ENCODE data around the gene OR5V1. TPM values are rescaled to one million over a fixed set of nuclear protein-coding genes. Genes with fewer than 3 reads are reported as not detected.

Gene OR5V1
- not detected in 2 replicates for total RNA-seq (ENCODE audit: low replicate concordance)
- long read RNA-seq, result 0 reads

DNA sequence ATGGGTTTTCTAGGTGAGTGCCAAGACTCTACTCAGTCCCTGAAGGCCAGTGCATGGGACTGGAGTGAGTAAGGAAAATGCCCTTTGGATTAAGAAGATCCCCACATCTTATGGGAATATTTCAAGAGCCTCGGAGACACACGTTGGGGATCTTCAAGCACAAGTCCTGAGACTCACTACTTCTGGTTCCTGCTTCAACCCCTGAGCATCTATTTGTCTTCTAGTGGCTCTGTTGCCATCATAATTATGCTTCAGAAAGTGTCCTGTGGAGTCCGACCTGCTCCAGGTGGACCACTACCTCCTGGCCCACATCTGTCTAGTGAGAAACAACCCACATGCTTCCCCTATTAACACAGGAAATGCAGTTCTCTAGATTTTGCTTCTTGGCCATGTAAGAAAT, at the start of gene OR5V1:
Gene OR5V1 (minus strand): TSS at position 101 of the 400 bp plus-strand sequence. CDS start 12,670 bp downstream, outside the sequence.
- H3K27me3 Mint-ChIP-seq, result peaks cover 16% of the 10 kb centered on the region
- H3K4me3 Mint-ChIP-seq, result no peak within 1 kb of the TSS
- no peaks in the 10 kb centered on the region for H3K4me1 Mint-ChIP-seq (ENCODE audit: unreplicated experiment)
- H3K9me3 Mint-ChIP-seq, result no peaks in the 10 kb centered on the region
- no peak within 1 kb of the TSS for H3K27ac Mint-ChIP-seq
- no peak for DNase-seq (ENCODE audit: extremely low spot score, unreplicated experiment)
- no peaks in the 10 kb centered on the region for H3K36me3 Mint-ChIP-seq
- TF ChIP-seq, protein P1, sequence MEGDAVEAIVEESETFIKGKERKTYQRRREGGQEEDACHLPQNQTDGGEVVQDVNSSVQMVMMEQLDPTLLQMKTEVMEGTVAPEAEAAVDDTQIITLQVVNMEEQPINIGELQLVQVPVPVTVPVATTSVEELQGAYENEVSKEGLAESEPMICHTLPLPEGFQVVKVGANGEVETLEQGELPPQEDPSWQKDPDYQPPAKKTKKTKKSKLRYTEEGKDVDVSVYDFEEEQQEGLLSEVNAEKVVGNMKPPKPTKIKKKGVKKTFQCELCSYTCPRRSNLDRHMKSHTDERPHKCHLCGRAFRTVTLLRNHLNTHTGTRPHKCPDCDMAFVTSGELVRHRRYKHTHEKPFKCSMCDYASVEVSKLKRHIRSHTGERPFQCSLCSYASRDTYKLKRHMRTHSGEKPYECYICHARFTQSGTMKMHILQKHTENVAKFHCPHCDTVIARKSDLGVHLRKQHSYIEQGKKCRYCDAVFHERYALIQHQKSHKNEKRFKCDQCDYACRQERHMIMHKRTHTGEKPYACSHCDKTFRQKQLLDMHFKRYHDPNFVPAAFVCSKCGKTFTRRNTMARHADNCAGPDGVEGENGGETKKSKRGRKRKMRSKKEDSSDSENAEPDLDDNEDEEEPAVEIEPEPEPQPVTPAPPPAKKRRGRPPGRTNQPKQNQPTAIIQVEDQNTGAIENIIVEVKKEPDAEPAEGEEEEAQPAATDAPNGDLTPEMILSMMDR (conservative IDR thresholded peaks at IDR 0.05), result no peak

DNA sequence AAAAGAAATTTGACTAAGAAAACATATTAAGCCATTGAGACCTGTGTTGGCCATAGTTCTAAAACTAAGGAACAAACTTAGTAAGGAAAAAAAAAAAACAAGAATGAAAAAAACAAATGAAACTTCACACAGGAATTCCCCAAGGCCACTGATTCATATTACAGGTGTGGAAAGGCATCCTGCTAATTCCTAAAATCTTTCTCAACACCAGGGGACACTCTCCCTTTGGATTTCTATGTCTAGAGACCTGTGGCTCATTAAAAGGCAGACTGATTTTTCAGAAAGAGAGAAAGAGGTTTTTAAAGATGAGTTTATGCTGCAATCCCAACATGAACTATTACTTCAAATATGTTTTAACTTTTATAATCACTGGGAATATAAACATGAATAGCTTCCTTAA, 45.9 kb upstream of the OR5V1 start, which contains the start of gene OR12D1:
Gene OR12D1 (plus strand): TSS at position 341 of the 400 bp plus-strand sequence.
- TF ChIP-seq, protein P1 (conservative IDR thresholded peaks at IDR 0.05), result peak; percentile 17
- Mint-ChIP-seq H3K9me3 (peaks cover 7% of the 10 kb centered on the region), H3K27me3 (peaks cover 22% of the 10 kb centered on the region), H3K36me3 (no peaks in the 10 kb centered on the region), H3K27ac (no peak within 1 kb of the TSS), H3K4me1 (ENCODE audit: unreplicated experiment) (no peaks in the 10 kb centered on the region), H3K4me3 (no peak within 1 kb of the TSS)
- no peak for DNase-seq (ENCODE audit: extremely low spot score, unreplicated experiment)

DNA sequence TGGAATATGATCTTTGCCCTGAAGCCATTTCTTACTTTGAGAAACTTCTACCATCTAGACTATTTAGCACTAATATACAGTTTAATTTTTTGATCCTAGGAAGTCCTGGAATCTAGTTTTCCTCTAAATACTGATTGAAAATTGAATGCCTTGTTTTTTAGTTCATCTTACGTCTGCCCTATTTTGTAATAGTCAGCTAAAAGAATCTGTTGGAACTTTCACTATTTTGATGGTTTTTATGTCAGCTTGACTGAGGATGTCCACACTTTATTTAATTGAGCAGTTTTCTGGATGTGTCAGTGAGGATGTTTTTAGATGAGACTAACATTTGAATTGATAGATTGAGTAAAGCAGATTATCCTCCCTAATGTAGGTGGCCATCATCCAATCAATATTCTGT, 35.1 kb upstream of the OR5V1 start:
- Mint-ChIP-seq H3K27ac (no peak overlapping the region), H3K4me1 (ENCODE audit: unreplicated experiment) (no peaks in the 10 kb centered on the region), H3K9me3 (no peaks in the 10 kb centered on the region), H3K27me3 (peaks cover 10% of the 10 kb centered on the region), H3K4me3 (no peak overlapping the region), H3K36me3 (no peaks in the 10 kb centered on the region)
- DNase-seq (ENCODE audit: extremely low spot score, unreplicated experiment), result no peak
- TF ChIP-seq, protein P1 (conservative IDR thresholded peaks at IDR 0.05), result no peak

DNA sequence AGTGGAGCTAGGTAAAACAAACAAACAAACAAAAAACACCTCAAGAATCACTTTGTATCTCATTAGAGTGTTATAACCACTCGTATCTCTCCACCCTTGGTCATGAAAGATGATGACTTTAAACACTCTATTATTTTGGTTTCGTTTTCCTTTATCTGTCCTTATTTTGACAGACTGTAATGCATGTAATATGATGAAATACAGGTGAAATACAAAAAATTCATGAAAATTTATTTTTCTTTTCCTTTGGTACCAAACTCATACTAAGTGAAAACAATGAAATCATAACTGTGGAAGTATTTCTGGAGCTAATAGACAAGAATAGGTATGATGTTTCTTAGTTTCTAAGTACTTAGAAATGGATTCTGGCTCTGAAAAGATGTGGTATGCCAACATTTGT, 30.9 kb upstream of the OR5V1 start:
- no peaks in the 10 kb centered on the region for H3K36me3 Mint-ChIP-seq
- peaks cover 23% of the 10 kb centered on the region for H3K27me3 Mint-ChIP-seq
- no peaks in the 10 kb centered on the region for H3K9me3 Mint-ChIP-seq
- TF ChIP-seq, protein P1 (conservative IDR thresholded peaks at IDR 0.05), result no peak
- no peaks in the 10 kb centered on the region for H3K4me1 Mint-ChIP-seq (ENCODE audit: unreplicated experiment)
- H3K27ac Mint-ChIP-seq, result no peak overlapping the region
- no peak for DNase-seq (ENCODE audit: extremely low spot score, unreplicated experiment)
- H3K4me3 Mint-ChIP-seq, result no peak overlapping the region

DNA sequence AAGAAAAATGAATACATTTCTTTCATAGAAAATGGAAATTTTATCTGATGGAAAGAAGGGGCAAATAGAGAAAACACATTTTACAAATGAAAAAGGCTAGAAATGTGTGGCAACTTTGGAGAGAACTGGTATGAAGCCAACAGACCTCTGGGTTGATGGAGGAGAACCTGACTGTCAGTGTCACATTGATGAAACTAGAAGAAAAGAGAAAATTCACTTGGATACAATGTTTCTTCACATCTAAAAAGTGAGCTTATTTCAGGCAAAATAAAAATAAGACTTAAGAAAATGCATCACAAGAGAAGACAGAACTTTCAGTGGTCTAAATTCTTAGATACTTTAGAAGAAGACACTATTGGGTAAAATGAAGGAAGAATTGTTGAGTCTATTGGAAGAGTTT, 26.7 kb upstream of the OR5V1 start, which contains the start of gene OR12D2:
Gene OR12D2 (plus strand): TSS at position 301 of the 400 bp plus-strand sequence. CDS start 1,069 bp downstream, outside the sequence.
- no peaks in the 10 kb centered on the region for H3K36me3 Mint-ChIP-seq
- DNase-seq (ENCODE audit: extremely low spot score, unreplicated experiment), result no peak
- no peaks in the 10 kb centered on the region for H3K9me3 Mint-ChIP-seq
- H3K27me3 Mint-ChIP-seq, result peaks cover 20% of the 10 kb centered on the region
- H3K27ac Mint-ChIP-seq, result no peak within 1 kb of the TSS
- no peak within 1 kb of the TSS for H3K4me3 Mint-ChIP-seq
- H3K4me1 Mint-ChIP-seq (ENCODE audit: unreplicated experiment), result no peaks in the 10 kb centered on the region
- TF ChIP-seq, protein P1 (conservative IDR thresholded peaks at IDR 0.05), result no peak

Data from type B pancreatic cell (in vitro differentiated cells).